ENCODE measurements around the gene TNFRSF11A. TPM values are rescaled to one million over a fixed set of nuclear protein-coding genes. Genes with fewer than 3 reads are reported as not detected.

Gene TNFRSF11A
- total RNA-seq, 1 donor, result not detected

DNA sequence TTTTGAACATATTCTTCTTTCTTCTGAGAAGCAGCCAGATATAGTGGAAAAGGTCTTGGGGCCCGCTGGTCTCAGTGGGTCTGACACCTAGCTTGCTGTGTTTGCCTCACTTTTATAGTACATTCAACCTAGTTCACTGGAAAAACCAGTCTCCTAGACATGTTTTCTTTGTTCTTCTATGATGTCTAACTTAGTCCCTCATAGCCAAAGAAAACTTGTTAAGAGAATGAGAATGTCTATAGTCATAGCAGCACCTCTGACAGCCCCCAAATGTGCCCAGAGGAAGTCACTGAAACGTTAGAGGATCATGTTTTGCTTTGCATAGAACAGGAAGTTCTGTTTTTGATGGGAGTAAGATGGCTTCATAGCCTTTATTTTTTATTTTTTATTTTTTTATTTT is 40.3 kb downstream of the TNFRSF11A start:
- TF ChIP-seq, protein P1, sequence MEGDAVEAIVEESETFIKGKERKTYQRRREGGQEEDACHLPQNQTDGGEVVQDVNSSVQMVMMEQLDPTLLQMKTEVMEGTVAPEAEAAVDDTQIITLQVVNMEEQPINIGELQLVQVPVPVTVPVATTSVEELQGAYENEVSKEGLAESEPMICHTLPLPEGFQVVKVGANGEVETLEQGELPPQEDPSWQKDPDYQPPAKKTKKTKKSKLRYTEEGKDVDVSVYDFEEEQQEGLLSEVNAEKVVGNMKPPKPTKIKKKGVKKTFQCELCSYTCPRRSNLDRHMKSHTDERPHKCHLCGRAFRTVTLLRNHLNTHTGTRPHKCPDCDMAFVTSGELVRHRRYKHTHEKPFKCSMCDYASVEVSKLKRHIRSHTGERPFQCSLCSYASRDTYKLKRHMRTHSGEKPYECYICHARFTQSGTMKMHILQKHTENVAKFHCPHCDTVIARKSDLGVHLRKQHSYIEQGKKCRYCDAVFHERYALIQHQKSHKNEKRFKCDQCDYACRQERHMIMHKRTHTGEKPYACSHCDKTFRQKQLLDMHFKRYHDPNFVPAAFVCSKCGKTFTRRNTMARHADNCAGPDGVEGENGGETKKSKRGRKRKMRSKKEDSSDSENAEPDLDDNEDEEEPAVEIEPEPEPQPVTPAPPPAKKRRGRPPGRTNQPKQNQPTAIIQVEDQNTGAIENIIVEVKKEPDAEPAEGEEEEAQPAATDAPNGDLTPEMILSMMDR (IDR thresholded peaks at IDR 0.05; ENCODE audit: insufficient read depth, low read depth, low read length), result no peak
- DNase-seq (ENCODE audit: low read depth), result no peak
- H3K4me3 ChIP-seq (ENCODE audit: low read depth, low read length), result no peak overlapping the region

DNA sequence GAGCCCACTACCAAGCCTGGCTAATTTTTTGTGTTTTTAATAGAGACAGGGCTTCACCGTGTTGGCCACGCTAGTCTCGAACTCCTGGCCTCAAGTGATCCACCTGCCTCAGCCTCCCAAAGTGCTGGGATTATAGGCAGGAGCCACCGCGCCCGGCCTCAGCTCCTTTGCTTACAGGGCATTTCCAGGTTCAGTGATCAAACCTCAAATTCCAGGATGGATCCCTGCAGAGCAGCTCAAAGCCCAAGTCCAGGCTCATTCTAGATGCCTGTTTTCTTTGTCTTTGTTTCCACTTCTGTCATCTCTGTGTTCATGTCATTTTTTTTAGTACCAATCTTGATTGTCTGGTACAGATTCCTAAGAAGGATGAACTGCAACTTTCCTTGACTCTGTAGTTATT is 41.9 kb downstream of the TNFRSF11A start:
- no peak overlapping the region for H3K4me3 ChIP-seq (ENCODE audit: low read depth, low read length)
- DNase-seq (ENCODE audit: low read depth), result no peak
- TF ChIP-seq, protein P1 (IDR thresholded peaks at IDR 0.05; ENCODE audit: insufficient read depth, low read depth, low read length), result no peak

DNA sequence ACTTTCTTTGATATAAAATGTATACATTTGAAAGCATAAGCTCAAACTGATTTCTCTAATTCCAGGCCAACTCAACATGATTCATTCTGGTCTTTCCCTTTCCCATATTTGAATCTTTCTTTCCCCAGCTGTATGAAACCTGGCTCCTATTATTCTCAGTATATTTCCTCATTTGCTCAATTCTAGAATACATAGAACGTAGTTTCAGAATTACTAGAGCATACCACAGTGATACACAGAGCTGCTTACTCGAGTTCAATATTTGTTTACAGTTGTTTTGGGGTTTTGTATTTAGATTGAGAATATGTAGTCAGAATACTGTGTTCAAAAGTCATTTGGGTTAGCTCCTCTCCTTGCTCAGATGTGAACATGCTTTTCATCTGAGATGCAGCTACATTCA is 43.0 kb downstream of the TNFRSF11A start:
- TF ChIP-seq, protein P1 (IDR thresholded peaks at IDR 0.05; ENCODE audit: insufficient read depth, low read depth, low read length), result no peak
- DNase-seq (ENCODE audit: low read depth), result no peak
- no peak overlapping the region for H3K4me3 ChIP-seq (ENCODE audit: low read depth, low read length)

DNA sequence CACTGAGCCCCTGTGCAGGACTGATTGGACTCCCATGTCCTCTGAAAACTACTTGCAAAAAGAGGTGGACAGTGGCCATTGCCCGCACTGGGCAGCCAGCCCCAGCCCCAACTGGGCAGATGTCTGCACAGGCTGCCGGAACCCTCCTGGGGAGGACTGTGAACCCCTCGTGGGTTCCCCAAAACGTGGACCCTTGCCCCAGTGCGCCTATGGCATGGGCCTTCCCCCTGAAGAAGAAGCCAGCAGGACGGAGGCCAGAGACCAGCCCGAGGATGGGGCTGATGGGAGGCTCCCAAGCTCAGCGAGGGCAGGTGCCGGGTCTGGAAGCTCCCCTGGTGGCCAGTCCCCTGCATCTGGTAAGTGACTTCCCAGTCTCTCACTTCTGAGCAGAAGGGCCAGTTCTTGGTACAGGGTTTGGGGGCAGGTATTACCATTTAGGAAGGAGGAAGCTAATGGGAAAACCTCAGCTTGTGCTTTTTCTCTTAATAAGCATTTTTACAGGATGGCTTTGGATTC is 44.1 kb downstream of the TNFRSF11A start:
- no peak overlapping the region for H3K4me3 ChIP-seq (ENCODE audit: low read depth, low read length)
- TF ChIP-seq, protein P1 (IDR thresholded peaks at IDR 0.05; ENCODE audit: insufficient read depth, low read depth, low read length), result no peak
- DNase-seq (ENCODE audit: low read depth), result no peak

DNA sequence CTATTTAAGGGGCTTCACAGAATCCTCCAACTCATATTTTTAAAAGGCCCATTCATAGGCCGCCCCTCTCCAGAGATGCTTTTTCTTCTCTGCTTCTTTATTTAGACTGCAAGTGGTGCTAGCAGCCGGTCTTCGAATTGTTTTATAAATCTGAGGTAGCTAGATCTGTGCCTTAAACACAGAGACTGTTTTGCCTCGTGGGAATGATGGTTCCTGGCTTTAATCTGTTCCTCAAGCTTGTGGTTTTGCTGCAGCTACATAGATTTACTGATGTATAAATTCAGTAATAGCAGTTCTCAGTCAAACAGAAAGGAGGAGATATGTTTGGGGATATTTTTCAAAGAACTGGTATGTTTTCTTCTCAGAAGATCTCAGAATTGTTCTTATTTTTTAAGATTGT is 45.3 kb downstream of the TNFRSF11A start:
- no peak overlapping the region for H3K4me3 ChIP-seq (ENCODE audit: low read depth, low read length)
- TF ChIP-seq, protein P1 (IDR thresholded peaks at IDR 0.05; ENCODE audit: insufficient read depth, low read depth, low read length), result no peak
- DNase-seq (ENCODE audit: low read depth), result no peak

DNA sequence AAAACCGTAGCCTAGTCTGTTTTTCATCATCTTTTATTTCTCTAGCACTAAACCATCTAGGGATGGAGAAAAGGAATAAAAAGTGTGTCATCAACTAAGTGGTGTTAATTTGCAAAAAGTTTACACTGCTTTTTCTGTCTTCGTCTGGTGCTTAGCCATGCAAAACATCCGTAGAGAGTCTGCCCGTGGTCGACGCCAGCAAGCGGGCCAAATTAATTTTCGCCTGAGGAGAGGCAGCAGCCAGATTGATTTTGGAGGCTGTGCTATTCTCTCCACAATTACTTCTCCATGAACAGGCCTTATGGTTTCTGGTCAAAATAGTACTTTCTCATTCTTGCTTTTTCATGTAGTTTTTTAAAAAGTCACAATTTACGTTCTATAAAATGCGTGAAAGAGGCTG is 46.3 kb downstream of the TNFRSF11A start:
- no peak overlapping the region for H3K4me3 ChIP-seq (ENCODE audit: low read depth, low read length)
- DNase-seq (ENCODE audit: low read depth), result no peak
- TF ChIP-seq, protein P1 (IDR thresholded peaks at IDR 0.05; ENCODE audit: insufficient read depth, low read depth, low read length), result no peak

DNA sequence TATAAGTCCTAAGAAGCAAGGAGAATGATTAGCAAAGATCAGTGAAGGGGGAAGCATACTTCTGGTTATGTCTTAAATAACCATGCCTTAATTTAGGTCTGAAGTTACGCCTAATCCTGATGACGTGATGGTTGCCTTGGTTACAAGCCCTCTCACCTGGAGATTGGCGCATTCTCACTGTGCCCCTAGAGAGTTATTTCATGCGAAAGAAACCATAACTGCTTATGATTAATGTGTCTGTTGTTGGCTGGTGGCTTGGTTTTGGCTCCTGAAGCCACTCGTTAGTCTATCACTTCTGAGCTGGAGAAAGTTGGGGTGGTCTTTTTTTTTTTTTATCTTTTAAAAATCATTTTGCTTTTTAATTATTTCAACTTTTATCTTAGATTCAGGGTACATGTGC is 47.0 kb downstream of the TNFRSF11A start:
- H3K4me3 ChIP-seq (ENCODE audit: low read depth, low read length), result no peak overlapping the region
- DNase-seq (ENCODE audit: low read depth), result no peak
- TF ChIP-seq, protein P1 (IDR thresholded peaks at IDR 0.05; ENCODE audit: insufficient read depth, low read depth, low read length), result no peak
